SK-N-SH (cell line): ENCODE results near the gene IL12A. TPM values are rescaled to one million over a fixed set of nuclear protein-coding genes. Genes with fewer than 3 reads are reported as not detected.

Experiments used
- CTCF ChIA-PET: fragments of 300-600, 350-600 bp; formaldehyde crosslinking; extraction: SDS; loops from one replicate; lab custom pipeline; 2021; lab: Yijun Ruan, JAX
- POLR2A ChIA-PET: fragments of 350-600 bp; sonication (Branson Sonifier 250); formaldehyde crosslinking; extraction: SDS; loops from one replicate; lab custom pipeline; 2020; ENCODE audit warnings: antibody characterized with exemption, inconsistent platforms; lab: Yijun Ruan, JAX
- DNase-seq: peaks from one replicate; pipeline ENCODE4 v3.0.0; 2012
- H2AFZ ChIP-seq: fragments of 200-600 bp; sonication (generic); 2 replicates; pipeline ENCODE4 v1.8.1; 2016; ENCODE audit warnings: antibody characterized with exemption, mild to moderate bottlenecking, low read depth
- H3F3A ChIP-seq: fragments of 200-600 bp; sonication (generic); replicated peaks from 2 replicates; pipeline ENCODE3; 2016; ENCODE audit warnings: antibody characterized with exemption, mild to moderate bottlenecking; ENCODE audit not compliant: insufficient read depth
- H3K27ac ChIP-seq, 2 experiments: fragments of 200-500 bp in 1 of 2; fragments of 200-600 bp in 1 of 2; sonication (Bioruptor generic) in 1 of 2; sonication (generic), shearing (Covaris generic) in 1 of 2; 2 replicates each; pipeline versions ENCODE4 v1.5.1 to v1.6.1; 2014 to 2016; ENCODE audit warnings: low read depth in 2 of 2, inconsistent platforms in 1 of 2, low read length in 1 of 2, mild to moderate bottlenecking in 1 of 2, mixed read lengths in 1 of 2
- H3K27me3 ChIP-seq: fragments of 200-600 bp; sonication (generic), shearing (Covaris generic); 2 replicates; pipeline ENCODE4 v1.6.1; 2016; ENCODE audit warnings: mixed run types; ENCODE audit not compliant: insufficient read depth
- H3K36me3 ChIP-seq, 2 experiments: fragments of 200-500 bp in 1 of 2; fragments of 200-600 bp in 1 of 2; sonication (Bioruptor generic) in 1 of 2; sonication (generic) in 1 of 2; replicated peaks in 1 of 2; 2 replicates each; pipeline versions ENCODE3 to v1.5.1; 2014 to 2016; ENCODE audit warnings: low read length in 1 of 2, mild to moderate bottlenecking in 1 of 2; ENCODE audit not compliant: insufficient read depth in 2 of 2, control insufficient read depth in 1 of 2
- H3K4me1 ChIP-seq, 2 experiments: fragments of 200-500 bp in 1 of 2; fragments of 200-600 bp in 1 of 2; sonication (Bioruptor generic) in 1 of 2; sonication (generic), shearing (Covaris generic) in 1 of 2; 2 replicates each; pipeline versions ENCODE4 v1.5.1 to v1.6.1; 2014 to 2016; ENCODE audit warnings: low read depth in 1 of 2, low read length in 1 of 2, mixed run types in 1 of 2; ENCODE audit not compliant: insufficient read depth in 2 of 2, control insufficient read depth in 1 of 2
- H3K4me2 ChIP-seq: fragments of 200-600 bp; sonication (generic), shearing (Covaris generic); 2 replicates; pipeline ENCODE4 v1.6.1; 2017; ENCODE audit warnings: mixed run types
- H3K4me3 ChIP-seq, 2 experiments: fragments of 200-500 bp in 1 of 2; fragments of 200-600 bp in 1 of 2; sonication (Bioruptor generic) in 1 of 2; sonication (generic), shearing (Covaris generic) in 1 of 2; 2 replicates each; pipeline versions ENCODE4 v1.5.1 to v1.8.1; 2014 to 2016; ENCODE audit warnings: low read depth in 2 of 2, inconsistent platforms in 1 of 2, low read length in 1 of 2, mild to moderate bottlenecking in 1 of 2, mixed read lengths in 1 of 2, moderate library complexity in 1 of 2
- H3K79me2 ChIP-seq: fragments of 200-600 bp; sonication (generic); 2 replicates; pipeline ENCODE4 v1.8.1; 2017; ENCODE audit warnings: mild to moderate bottlenecking; ENCODE audit not compliant: insufficient read depth
- H3K9ac ChIP-seq: fragments of 200-600 bp; sonication (generic); 2 replicates; pipeline ENCODE4 v1.6.1; 2017; ENCODE audit warnings: mixed run types
- H3K9me2 ChIP-seq: fragments of 200-600 bp; sonication (generic); 2 replicates; pipeline ENCODE4 v1.6.1; 2017; ENCODE audit warnings: mixed run types
- H3K9me3 ChIP-seq: fragments of 200-600 bp; sonication (generic); 2 replicates; pipeline ENCODE4 v1.6.1; 2017; ENCODE audit warnings: mixed run types, mild to moderate bottlenecking, moderate library complexity
- H4K20me1 ChIP-seq: fragments of 200-600 bp; sonication (generic); 2 replicates; pipeline ENCODE4 v1.6.1; 2017; ENCODE audit warnings: mild to moderate bottlenecking, mixed run types; ENCODE audit not compliant: insufficient read depth
- ELF1 ChIP-seq: IDR thresholded peaks from 2 replicates; pipeline ENCODE4 v1.4.0; 2012
- EP300 ChIP-seq, 2 experiments: IDR thresholded peaks; 2 replicates each; pipeline versions ENCODE4 v1.4.0 to v1.6.1; 2012; ENCODE audit warnings: borderline replicate concordance in 1 of 2, low read depth in 1 of 2, low read length in 1 of 2
- EZH2phosphoT487 ChIP-seq: fragments of 200-600 bp; sonication (generic); IDR thresholded peaks from 2 replicates; pipeline ENCODE4 v1.6.1; 2017; ENCODE audit warnings: low read depth, mixed run types, mild to moderate bottlenecking, antibody characterized with exemption, moderate library complexity, borderline replicate concordance
- FOSL2 ChIP-seq: IDR thresholded peaks from 2 replicates; pipeline ENCODE4 v1.4.0; 2012; ENCODE audit warnings: low read depth, mild to moderate bottlenecking, moderate library complexity, borderline replicate concordance
- FOXJ3 ChIP-seq: sonication (generic); formaldehyde crosslinking; IDR thresholded peaks from 2 replicates; pipeline ENCODE4 v1.5.1; 2020; ENCODE audit warnings: mild to moderate bottlenecking, missing genetic modification reagents
- FOXM1 ChIP-seq: IDR thresholded peaks from 2 replicates; pipeline ENCODE4 v1.4.0; 2012; ENCODE audit warnings: low read depth, mild to moderate bottlenecking
- GATA2 ChIP-seq: sonication (generic); formaldehyde crosslinking; IDR thresholded peaks from 2 replicates; pipeline ENCODE4 v1.5.0; 2020; ENCODE audit warnings: mild to moderate bottlenecking, missing genetic modification reagents
- MXI1 ChIP-seq: IDR thresholded peaks from 2 replicates; pipeline ENCODE4 v1.6.1; 2012; ENCODE audit warnings: mild to moderate bottlenecking, low read depth, low read length, improper control_type of control experiment
- NFIC ChIP-seq: IDR thresholded peaks from 2 replicates; pipeline ENCODE4 v1.4.0; 2012; ENCODE audit warnings: borderline replicate concordance
- NRF1 ChIP-seq: IDR thresholded peaks from 2 replicates; pipeline ENCODE4 v1.6.1; 2012; ENCODE audit warnings: low read depth, mild to moderate bottlenecking, low read length
- POLR2AphosphoS5 ChIP-seq: IDR thresholded peaks from 2 replicates; pipeline ENCODE4 v1.6.1; 2012; ENCODE audit warnings: low read depth, low read length
- RCOR1 ChIP-seq: fragments of 150-350 bp; IDR thresholded peaks from 2 replicates; pipeline ENCODE4 v1.6.1; 2017; ENCODE audit warnings: antibody characterized with exemption, low read length
- RXRA ChIP-seq: IDR thresholded peaks from 2 replicates; pipeline ENCODE4 v1.4.0; 2012; ENCODE audit warnings: low read depth, mild to moderate bottlenecking, borderline replicate concordance
- SMC3 ChIP-seq: IDR thresholded peaks from 2 replicates; pipeline ENCODE4 v1.6.1; 2012; ENCODE audit warnings: low read depth, low read length, improper control_type of control experiment
- TEAD4 ChIP-seq: IDR thresholded peaks from 2 replicates; pipeline ENCODE4 v1.4.0; 2012; ENCODE audit warnings: mild to moderate bottlenecking, borderline replicate concordance; ENCODE audit not compliant: insufficient read depth
- YY1 ChIP-seq: IDR thresholded peaks from 2 replicates; pipeline ENCODE4 v1.4.0; 2012; ENCODE audit warnings: low read depth, mild to moderate bottlenecking
- WGBS: methylation state at CpG from one replicate; pipeline ENCODE4 v1.1.6; 2017; ENCODE audit warnings: low lambda C conversion rate; 5-methylcytosine and 5-hydroxymethylcytosine counted together
- polyA plus RNA-seq, 3 experiments: library from polyadenylated mRNA; depleted of rRNA; stranded (reverse); fragments of >200 nt; gene quantifications; 2 replicates each; pipeline ENCODE4 v1.2.3, GENCODE V29; 2012
- TF ChIP-seq, protein P1 (sequence below): IDR thresholded peaks from 2 replicates; pipeline ENCODE4 v1.4.0; 2012; ENCODE audit warnings: low read depth
- TF ChIP-seq, protein P2 (sequence below): IDR thresholded peaks from 2 replicates; pipeline ENCODE4 v1.6.1; 2012; ENCODE audit warnings: mild to moderate bottlenecking, low read depth, low read length, moderate library complexity
- TF ChIP-seq, protein P3 (sequence below): IDR thresholded peaks from 2 replicates; pipeline ENCODE4 v1.4.0; 2012; ENCODE audit warnings: low read depth, borderline replicate concordance

Gene IL12A
- polyA plus RNA-seq, 1 of the 3 experiments (the other 2 are of a cell fraction), result 0.97 TPM

DNA sequence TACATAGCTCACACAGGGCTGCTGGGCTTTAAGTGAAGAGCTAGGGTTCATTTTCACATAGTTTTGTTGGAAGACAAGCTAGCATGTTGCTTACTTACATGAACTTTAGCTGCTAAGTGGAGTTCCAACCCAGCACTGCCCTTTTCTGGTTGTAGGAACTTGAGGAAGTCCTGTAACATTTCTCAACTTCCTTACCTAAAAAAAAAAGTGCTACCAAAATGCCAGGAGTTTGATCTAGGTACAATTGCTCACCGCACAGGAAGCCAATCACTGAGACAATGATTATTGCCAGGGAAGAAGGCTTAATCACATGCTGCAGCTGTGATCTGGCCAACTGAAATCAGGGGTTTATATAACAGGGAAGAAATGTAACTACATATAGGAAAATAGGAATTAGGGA lies 52.8 kb downstream of the IL12A start:
- no peak overlapping the region for H3K27ac ChIP-seq
- no peaks in the 10 kb centered on the region for H4K20me1 ChIP-seq
- H3K79me2 ChIP-seq, result no peaks in the 10 kb centered on the region
- no peaks in the 10 kb centered on the region for H3K36me3 ChIP-seq
- no peaks in the 10 kb centered on the region for H3K27me3 ChIP-seq
- peaks cover 0 to 5% of the 10 kb centered on the region in 2 experiments; a peak in 1 of 4 replicates for H3K4me1 ChIP-seq
- H3K4me3 ChIP-seq, result no peak overlapping the region
- no peak overlapping the region for H3K4me2 ChIP-seq
- no peak for DNase-seq
- POLR2A ChIA-PET, result no interaction called here
- no peaks in the 10 kb centered on the region for H3K9me3 ChIP-seq
- H3K9me2 ChIP-seq, result no peaks in the 10 kb centered on the region
- no peaks in the 10 kb centered on the region for H3F3A ChIP-seq
- H2AFZ ChIP-seq, result no peak overlapping the region
- CTCF ChIA-PET, result interaction anchor here (2.0 kb wide), 1 partner anchor 11 kb away, joined by 7 read pairs; no protein-coding TSS in a partner anchor
- 80% methylated on average over 1 of the region's 1 CpG for WGBS
- H3K9ac ChIP-seq, result no peak overlapping the region
- TF ChIP-seq EZH2phosphoT487, result no peak
- TF ChIP-seq, protein P1, sequence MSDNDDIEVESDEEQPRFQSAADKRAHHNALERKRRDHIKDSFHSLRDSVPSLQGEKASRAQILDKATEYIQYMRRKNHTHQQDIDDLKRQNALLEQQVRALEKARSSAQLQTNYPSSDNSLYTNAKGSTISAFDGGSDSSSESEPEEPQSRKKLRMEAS, result no peak
- no peak for TF ChIP-seq FOXM1
- TF ChIP-seq NFIC, result no peak
- TF ChIP-seq EP300 (IDR thresholded peaks at IDR 0.05; ENCODE audit: borderline replicate concordance in 1 of 2, low read depth in 1 of 2, low read length in 1 of 2), result no peak
- TF ChIP-seq NRF1, result no peak
- TF ChIP-seq POLR2AphosphoS5, result no peak
- TF ChIP-seq SMC3, result no peak
- TF ChIP-seq, protein P2, sequence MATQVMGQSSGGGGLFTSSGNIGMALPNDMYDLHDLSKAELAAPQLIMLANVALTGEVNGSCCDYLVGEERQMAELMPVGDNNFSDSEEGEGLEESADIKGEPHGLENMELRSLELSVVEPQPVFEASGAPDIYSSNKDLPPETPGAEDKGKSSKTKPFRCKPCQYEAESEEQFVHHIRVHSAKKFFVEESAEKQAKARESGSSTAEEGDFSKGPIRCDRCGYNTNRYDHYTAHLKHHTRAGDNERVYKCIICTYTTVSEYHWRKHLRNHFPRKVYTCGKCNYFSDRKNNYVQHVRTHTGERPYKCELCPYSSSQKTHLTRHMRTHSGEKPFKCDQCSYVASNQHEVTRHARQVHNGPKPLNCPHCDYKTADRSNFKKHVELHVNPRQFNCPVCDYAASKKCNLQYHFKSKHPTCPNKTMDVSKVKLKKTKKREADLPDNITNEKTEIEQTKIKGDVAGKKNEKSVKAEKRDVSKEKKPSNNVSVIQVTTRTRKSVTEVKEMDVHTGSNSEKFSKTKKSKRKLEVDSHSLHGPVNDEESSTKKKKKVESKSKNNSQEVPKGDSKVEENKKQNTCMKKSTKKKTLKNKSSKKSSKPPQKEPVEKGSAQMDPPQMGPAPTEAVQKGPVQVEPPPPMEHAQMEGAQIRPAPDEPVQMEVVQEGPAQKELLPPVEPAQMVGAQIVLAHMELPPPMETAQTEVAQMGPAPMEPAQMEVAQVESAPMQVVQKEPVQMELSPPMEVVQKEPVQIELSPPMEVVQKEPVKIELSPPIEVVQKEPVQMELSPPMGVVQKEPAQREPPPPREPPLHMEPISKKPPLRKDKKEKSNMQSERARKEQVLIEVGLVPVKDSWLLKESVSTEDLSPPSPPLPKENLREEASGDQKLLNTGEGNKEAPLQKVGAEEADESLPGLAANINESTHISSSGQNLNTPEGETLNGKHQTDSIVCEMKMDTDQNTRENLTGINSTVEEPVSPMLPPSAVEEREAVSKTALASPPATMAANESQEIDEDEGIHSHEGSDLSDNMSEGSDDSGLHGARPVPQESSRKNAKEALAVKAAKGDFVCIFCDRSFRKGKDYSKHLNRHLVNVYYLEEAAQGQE, result no peak
- TF ChIP-seq YY1, result no peak
- no peak for TF ChIP-seq ELF1
- no peak for TF ChIP-seq RCOR1
- no peak for TF ChIP-seq RXRA
- TF ChIP-seq, protein P3, sequence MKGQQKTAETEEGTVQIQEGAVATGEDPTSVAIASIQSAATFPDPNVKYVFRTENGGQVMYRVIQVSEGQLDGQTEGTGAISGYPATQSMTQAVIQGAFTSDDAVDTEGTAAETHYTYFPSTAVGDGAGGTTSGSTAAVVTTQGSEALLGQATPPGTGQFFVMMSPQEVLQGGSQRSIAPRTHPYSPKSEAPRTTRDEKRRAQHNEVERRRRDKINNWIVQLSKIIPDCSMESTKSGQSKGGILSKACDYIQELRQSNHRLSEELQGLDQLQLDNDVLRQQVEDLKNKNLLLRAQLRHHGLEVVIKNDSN, result no peak
- TF ChIP-seq FOSL2, result no peak

DNA sequence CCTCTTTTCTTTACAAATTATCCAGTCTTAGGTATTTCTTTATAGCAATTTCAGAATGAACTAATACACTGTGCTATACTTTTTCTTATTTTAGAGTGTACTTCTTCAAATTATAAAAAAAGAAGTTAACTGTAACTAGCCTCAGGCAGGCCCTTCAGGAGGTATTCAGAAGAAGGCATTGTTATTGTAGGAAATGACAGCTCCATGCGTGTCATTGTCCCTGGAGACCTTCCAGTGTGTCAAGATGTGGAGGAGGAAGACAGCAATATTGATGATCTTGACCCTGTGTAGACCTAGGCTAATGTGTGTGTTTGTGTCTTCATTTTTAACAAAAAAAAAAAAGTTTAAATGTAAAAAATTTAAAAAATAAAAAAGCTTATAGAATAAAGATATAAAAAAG lies 55.5 kb downstream of the IL12A start:
- peaks cover 0 to 4% of the 10 kb centered on the region in 2 experiments; a peak in 2 of 4 replicates for H3K4me1 ChIP-seq
- no peaks in the 10 kb centered on the region for H3K9me3 ChIP-seq
- TF ChIP-seq NFIC, result no peak
- no peak for TF ChIP-seq NRF1
- TF ChIP-seq TEAD4, result no peak
- no peak for TF ChIP-seq FOXJ3 (CRISPR knock-in tag)
- TF ChIP-seq POLR2AphosphoS5, result no peak
- no peak for TF ChIP-seq MXI1
- TF ChIP-seq RCOR1, result no peak
- no peak for TF ChIP-seq GATA2 (CRISPR knock-in tag)
- TF ChIP-seq, protein P3, result no peak
- ChIA-PET CTCF (interaction anchor here (0.6 to 4.8 kb wide), 3 partner anchors 12 to 608 kb away, joined by 3 to 22 read pairs (median 3); no protein-coding TSS in a partner anchor), POLR2A (no interaction called here)
- no peak overlapping the region for H3K4me3 ChIP-seq
- no peaks in the 10 kb centered on the region for H3F3A ChIP-seq
- WGBS, result 69% methylated on average over 1 of the region's 1 CpG
- H3K79me2 ChIP-seq, result no peaks in the 10 kb centered on the region
- H3K27me3 ChIP-seq, result no peaks in the 10 kb centered on the region
- no peak overlapping the region for H3K4me2 ChIP-seq
- no peaks in the 10 kb centered on the region for H3K36me3 ChIP-seq
- H2AFZ ChIP-seq, result no peak overlapping the region
- no peaks in the 10 kb centered on the region for H4K20me1 ChIP-seq
- DNase-seq, result no peak
- no peak overlapping the region for H3K9ac ChIP-seq
- H3K9me2 ChIP-seq, result no peaks in the 10 kb centered on the region
- no peak overlapping the region for H3K27ac ChIP-seq
